Activated CD4-positive, alpha-beta T cell treated with anti-CD3 and anti-CD28 coated beads for 36 hours (primary cell): Measurements from ENCODE around the gene TMEM273. TPM values are rescaled to one million over a fixed set of nuclear protein-coding genes. Genes with fewer than 3 reads are reported as not detected.

Source experiments
- ATAC-seq: fragments of 200-7000 bp; cut with Tn5 transposase; one replicate; pipeline ENCODE4 v1.10.0; 2021; ENCODE audit warnings: mild to moderate bottlenecking, moderate library complexity
- CTCF ChIA-PET: fragments of 350-600 bp; sonication (Branson Sonifier 250); formaldehyde crosslinking; loops from one replicate; lab custom pipeline; 2021; ENCODE audit warnings: antibody characterized with exemption; lab: Charles Lee
- POLR2A ChIA-PET: fragments of 350-600 bp; sonication (Branson Sonifier 250); formaldehyde crosslinking; loops from one replicate; lab custom pipeline; 2021; ENCODE audit warnings: antibody characterized with exemption, inconsistent platforms; lab: Charles Lee
- DNase-seq: peaks from one replicate; pipeline ENCODE4 v3.0.0-alpha.2; 2020
- H3K27ac Mint-ChIP-seq: one replicate; pipeline ENCODE4 v1.8.0; 2021; ENCODE audit warnings: mixed read lengths
- H3K27me3 Mint-ChIP-seq: one replicate; pipeline ENCODE4 v1.8.0; 2021; ENCODE audit warnings: mixed read lengths
- H3K36me3 Mint-ChIP-seq: one replicate; pipeline ENCODE4 v1.8.0; 2021; ENCODE audit warnings: low read depth, mixed read lengths
- H3K4me1 Mint-ChIP-seq: one replicate; pipeline ENCODE4 v1.8.0; 2021; ENCODE audit warnings: mixed read lengths
- H3K4me3 Mint-ChIP-seq: one replicate; pipeline ENCODE4 v1.8.0; 2021; ENCODE audit warnings: mild to moderate bottlenecking, moderate library complexity, mixed read lengths
- H3K9me3 Mint-ChIP-seq: one replicate; pipeline ENCODE4 v1.8.0; 2021; ENCODE audit warnings: low read depth, mixed read lengths
- intact Hi-C, 2 experiments: fragments of 100-400 bp; cut with DNase I in 1 of 2; cut with micrococcal nuclease in 1 of 2; formaldehyde crosslinking; loops; one replicate each; pipeline versions ENCODE4 v1.14.2 to v1.15.1; 2022 to 2024; cut with DNase I, micrococcal nuclease
- total RNA-seq, 2 experiments: library from RNA; stranded (reverse); gene quantifications; one replicate each; pipeline ENCODE4 v1.2.3, GENCODE V29; 2021

Gene TMEM273
- total RNA-seq, 2 experiments from 2014 or later, result 26.5 to 28.0 TPM

- CTCF ChIA-PET, result interaction anchor here (0.7 kb wide), 1 partner anchor 9 kb away, joined by 3 read pairs; no protein-coding TSS in a partner anchor
- H3K27ac Mint-ChIP-seq, result no peak overlapping the region
- H3K4me3 Mint-ChIP-seq, result no peak overlapping the region
- intact Hi-C loops, result loop anchor here (5.0 kb wide), 3 partner anchors 93 to 868 kb away; partner anchors contain the start of gene MAPK8 (in 1 of the 2)
- no peaks in the 10 kb centered on the region for H3K9me3 Mint-ChIP-seq
- no peaks in the 10 kb centered on the region for H3K36me3 Mint-ChIP-seq
- H3K27me3 Mint-ChIP-seq, result no peaks in the 10 kb centered on the region
- POLR2A ChIA-PET, result no interaction called here
- ATAC-seq (no peak), DNase-seq (no peak)
- H3K4me1 Mint-ChIP-seq, result peaks cover 29% of the 10 kb centered on the region
These were observed 13.2 kb downstream of the TMEM273 start for GRCh38 chr10:49174926-49175500.

GRCh38 chr10:49174261-49174925, 13.8 kb downstream of the TMEM273 start:
- intact Hi-C loops, result no loop called here
- no peak for DNase-seq
- Mint-ChIP-seq H3K27me3 (no peaks in the 10 kb centered on the region), H3K4me1 (peaks cover 27% of the 10 kb centered on the region), H3K27ac (no peak overlapping the region), H3K4me3 (no peak overlapping the region), H3K36me3 (no peaks in the 10 kb centered on the region), H3K9me3 (no peaks in the 10 kb centered on the region)
- ChIA-PET CTCF (no interaction called here), POLR2A (no interaction called here)
- ATAC-seq, result no peak

GRCh38 chr10:49173853-49174252, 14.3 kb downstream of the TMEM273 start:
- Mint-ChIP-seq H3K27me3 (no peaks in the 10 kb centered on the region), H3K36me3 (no peaks in the 10 kb centered on the region), H3K9me3 (no peaks in the 10 kb centered on the region), H3K4me3 (no peak overlapping the region), H3K4me1 (peaks cover 25% of the 10 kb centered on the region), H3K27ac (no peak overlapping the region)
- intact Hi-C loops, result no loop called here
- CTCF ChIA-PET, result interaction anchor here (0.6 to 1.1 kb wide), 2 partner anchors 10 to 189 kb away, joined by 3 to 4 read pairs; no protein-coding TSS in a partner anchor
- POLR2A ChIA-PET, result no interaction called here
- no peak for ATAC-seq
- no peak for DNase-seq

GRCh38 chr10:49173201-49173772, 14.9 kb downstream of the TMEM273 start:
- Mint-ChIP-seq H3K27me3 (no peaks in the 10 kb centered on the region), H3K36me3 (no peaks in the 10 kb centered on the region), H3K4me1 (peaks cover 20% of the 10 kb centered on the region), H3K9me3 (no peaks in the 10 kb centered on the region), H3K27ac (no peak overlapping the region), H3K4me3 (no peak overlapping the region)
- intact Hi-C loops, result no loop called here
- POLR2A ChIA-PET, result no interaction called here
- DNase-seq, result no peak
- ATAC-seq, result no peak
- CTCF ChIA-PET, result interaction anchor here (0.6 to 1.1 kb wide), 2 partner anchors 9 to 189 kb away, joined by 3 to 4 read pairs; no protein-coding TSS in a partner anchor

GRCh38 chr10:49172777-49173132, 15.4 kb downstream of the TMEM273 start:
- ChIA-PET CTCF (interaction anchor here (0.6 to 1.1 kb wide), 2 partner anchors 9 to 322 kb away, joined by 4 read pairs; no protein-coding TSS in a partner anchor), POLR2A (no interaction called here)
- intact Hi-C loops, result no loop called here
- Mint-ChIP-seq H3K4me1 (peaks cover 15% of the 10 kb centered on the region), H3K4me3 (no peak overlapping the region), H3K36me3 (no peaks in the 10 kb centered on the region), H3K27ac (no peak overlapping the region), H3K27me3 (no peaks in the 10 kb centered on the region), H3K9me3 (no peaks in the 10 kb centered on the region)
- DNase-seq (no peak), ATAC-seq (no peak)

- Mint-ChIP-seq H3K9me3 (no peaks in the 10 kb centered on the region), H3K36me3 (no peaks in the 10 kb centered on the region), H3K27me3 (no peaks in the 10 kb centered on the region), H3K27ac (no peak overlapping the region), H3K4me3 (no peak overlapping the region), H3K4me1 (peaks cover 10% of the 10 kb centered on the region)
- POLR2A ChIA-PET, result no interaction called here
- CTCF ChIA-PET, result interaction anchor here (0.6 to 1.1 kb wide), 2 partner anchors 8 to 323 kb away, joined by 4 read pairs; no protein-coding TSS in a partner anchor
- intact Hi-C loops, result no loop called here
- DNase-seq (no peak), ATAC-seq (no peak)
These were observed 16.0 kb downstream of the TMEM273 start for GRCh38 chr10:49172061-49172776.

GRCh38 chr10:49171326-49172060, 16.7 kb downstream of the TMEM273 start:
- intact Hi-C loops, result no loop called here
- H3K9me3 Mint-ChIP-seq, result no peaks in the 10 kb centered on the region
- no peaks in the 10 kb centered on the region for H3K36me3 Mint-ChIP-seq
- H3K27ac Mint-ChIP-seq, result no peak overlapping the region
- no peak overlapping the region for H3K4me3 Mint-ChIP-seq
- POLR2A ChIA-PET, result no interaction called here
- ATAC-seq, result no peak
- peaks cover 9% of the 10 kb centered on the region for H3K4me1 Mint-ChIP-seq
- DNase-seq, result no peak
- no peaks in the 10 kb centered on the region for H3K27me3 Mint-ChIP-seq
- CTCF ChIA-PET, result no interaction called here

- Mint-ChIP-seq H3K27ac (no peak overlapping the region), H3K9me3 (no peaks in the 10 kb centered on the region)
- no peak for ATAC-seq
These were observed 17.4 kb downstream of the TMEM273 start for GRCh38 chr10:49170632-49171325.

GRCh38 chr10:49169776-49170175, 18.4 kb downstream of the TMEM273 start:
- ChIA-PET POLR2A (no interaction called here), CTCF (interaction anchor here (1.0 kb wide), 1 partner anchor 190 kb away, joined by 3 read pairs; no protein-coding TSS in a partner anchor)
- ATAC-seq, result no peak

More at GRCh38 chr10:49170632-49171325, 17.4 kb downstream of the TMEM273 start:
- no peak overlapping the region for H3K4me3 Mint-ChIP-seq
- peaks cover 7% of the 10 kb centered on the region for H3K4me1 Mint-ChIP-seq
- no peaks in the 10 kb centered on the region for H3K27me3 Mint-ChIP-seq
- ChIA-PET CTCF (no interaction called here), POLR2A (no interaction called here)
- no peaks in the 10 kb centered on the region for H3K36me3 Mint-ChIP-seq
- intact Hi-C loops, result no loop called here
- no peak for DNase-seq

GRCh38 chr10:49168831-49169500, 19.2 kb downstream of the TMEM273 start:
- ChIA-PET POLR2A (no interaction called here), CTCF (interaction anchor here (1.0 kb wide), 1 partner anchor 189 kb away, joined by 3 read pairs; no protein-coding TSS in a partner anchor)
- no peak for ATAC-seq
- Mint-ChIP-seq H3K27me3 (no peaks in the 10 kb centered on the region), H3K4me1 (peaks cover 13% of the 10 kb centered on the region), H3K4me3 (no peak overlapping the region), H3K27ac (no peak overlapping the region), H3K9me3 (no peaks in the 10 kb centered on the region), H3K36me3 (no peaks in the 10 kb centered on the region)
- DNase-seq, result no peak
- intact Hi-C loops, result no loop called here

More at GRCh38 chr10:49169776-49170175, 18.4 kb downstream of the TMEM273 start:
- no peaks in the 10 kb centered on the region for H3K9me3 Mint-ChIP-seq
- no peaks in the 10 kb centered on the region for H3K27me3 Mint-ChIP-seq
- intact Hi-C loops, result no loop called here
- no peak overlapping the region for H3K4me3 Mint-ChIP-seq
- H3K4me1 Mint-ChIP-seq, result peaks cover 7% of the 10 kb centered on the region
- no peak for DNase-seq
- no peak overlapping the region for H3K27ac Mint-ChIP-seq
- H3K36me3 Mint-ChIP-seq, result no peaks in the 10 kb centered on the region
